HG03196 (cell line): ENCODE results near the gene C2orf69.

ENCODE experiments used
- ATAC-seq: cut with Tn5 transposase; IDR thresholded peaks from one replicate; pipeline ENCODE4 v1.9.1; 2021; ENCODE audit not compliant: unreplicated experiment

C2orf69 gene

GRCh38 chr2:199914372-199914958, 3.4 kb downstream of the C2orf69 start:
- ATAC-seq: no peak

- ATAC-seq: no peak
Observed at GRCh38 chr2:199916980-199917379, 5.9 kb downstream of the C2orf69 start.

- ATAC-seq: no peak
Observed at GRCh38 chr2:199922856-199923255, 11.8 kb downstream of the C2orf69 start.

- ATAC-seq: no peak
Observed at GRCh38 chr2:199923924-199924323, 12.8 kb downstream of the C2orf69 start.

DNA sequence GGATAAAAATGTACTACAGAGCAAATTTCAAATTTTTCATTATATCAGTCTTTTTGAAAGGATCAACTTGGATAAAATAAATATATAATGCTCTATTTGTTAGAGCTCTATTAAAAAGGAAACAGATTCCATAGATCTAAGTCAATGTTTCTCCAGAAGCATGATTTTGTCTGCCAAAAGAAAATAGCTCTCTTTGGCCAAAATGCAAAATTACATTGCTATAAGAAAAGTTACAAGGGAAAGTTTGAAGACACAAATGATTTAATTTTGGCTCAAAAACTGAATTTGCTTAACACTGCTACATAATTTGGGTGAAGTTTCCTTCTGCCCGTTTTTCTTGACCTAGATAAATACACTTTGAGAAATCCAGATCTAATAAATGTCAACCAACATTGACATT, 15.7 kb downstream of the C2orf69 start:
- no peak for ATAC-seq

- no peak for ATAC-seq
Observed at GRCh38 chr2:199928226-199928625, 17.1 kb downstream of the C2orf69 start.

DNA sequence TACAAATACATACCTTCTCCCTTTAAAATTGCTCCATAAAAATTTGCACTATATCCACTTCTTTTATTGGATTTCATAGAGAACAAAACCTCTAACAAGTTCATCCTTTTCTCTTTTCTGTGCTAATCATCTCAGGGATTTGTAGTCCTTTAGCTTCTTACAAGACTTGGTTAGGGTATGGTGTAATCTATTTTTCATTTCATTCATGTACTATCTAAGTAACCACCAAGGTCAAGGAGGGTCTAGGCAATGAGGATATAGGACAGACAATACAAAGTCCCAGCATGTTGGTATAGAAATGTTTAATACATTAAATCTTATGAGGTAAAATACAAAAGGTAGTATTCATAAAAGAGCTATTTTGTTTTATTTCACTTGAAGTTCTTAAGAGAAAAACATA, 17.5 kb downstream of the C2orf69 start:
- no peak for ATAC-seq

- ATAC-seq: no peak
Observed at GRCh38 chr2:199929262-199929661, 18.2 kb downstream of the C2orf69 start.

GRCh38 chr2:199932312-199932855, 21.3 kb downstream of the C2orf69 start:
- ATAC-seq: no peak

GRCh38 chr2:199933466-199933865, 22.4 kb downstream of the C2orf69 start:
- no peak for ATAC-seq

DNA sequence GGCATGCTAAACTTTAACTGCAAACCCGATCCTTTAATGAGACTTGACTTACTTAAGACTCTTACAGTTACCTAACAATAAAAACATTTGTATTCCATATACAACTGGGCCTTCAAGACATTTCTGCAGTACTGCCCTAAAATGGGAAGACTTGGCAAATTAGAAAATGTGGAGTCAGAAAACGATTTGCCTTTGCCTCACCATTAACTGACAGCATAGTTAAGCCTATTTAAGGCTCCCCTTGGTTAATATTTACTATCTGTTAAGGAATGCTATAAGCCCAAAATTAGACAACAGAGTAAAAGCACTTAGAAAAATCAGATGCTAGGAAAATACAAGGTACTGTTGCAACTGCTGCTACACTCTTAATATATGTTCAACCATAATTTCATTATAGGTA, 25.5 kb downstream of the C2orf69 start:
- no peak for ATAC-seq

- ATAC-seq: no peak
Observed at GRCh38 chr2:199940373-199940772, 29.3 kb downstream of the C2orf69 start.

GRCh38 chr2:199943373-199943772, 32.3 kb downstream of the C2orf69 start:
- ATAC-seq: no peak

- ATAC-seq: no peak
Observed at GRCh38 chr2:199946196-199946595, 35.1 kb downstream of the C2orf69 start.

- ATAC-seq: no peak
Observed at GRCh38 chr2:199946836-199947235, 35.7 kb downstream of the C2orf69 start.

DNA sequence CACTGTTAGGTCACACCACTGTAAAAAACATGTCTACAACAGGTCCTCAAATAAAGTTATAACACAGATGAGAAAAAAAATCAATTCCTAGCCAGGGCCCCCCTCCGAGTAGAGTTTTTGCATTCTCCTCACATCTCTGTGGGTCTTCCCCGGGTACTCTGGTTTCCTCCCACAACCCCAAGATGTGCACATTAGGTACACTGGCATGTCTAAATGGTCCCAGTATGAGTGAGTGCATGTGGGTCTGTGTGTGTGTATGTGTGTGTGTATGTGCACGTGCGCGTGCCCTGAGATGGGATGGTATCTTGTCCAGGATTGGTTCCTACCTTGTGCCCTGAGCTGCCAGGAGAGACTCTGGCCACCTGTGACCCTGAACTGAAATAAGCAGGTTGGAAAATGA, 39.3 kb downstream of the C2orf69 start:
- no peak for ATAC-seq

GRCh38 chr2:199951023-199951422, 39.9 kb downstream of the C2orf69 start:
- ATAC-seq: no peak

DNA sequence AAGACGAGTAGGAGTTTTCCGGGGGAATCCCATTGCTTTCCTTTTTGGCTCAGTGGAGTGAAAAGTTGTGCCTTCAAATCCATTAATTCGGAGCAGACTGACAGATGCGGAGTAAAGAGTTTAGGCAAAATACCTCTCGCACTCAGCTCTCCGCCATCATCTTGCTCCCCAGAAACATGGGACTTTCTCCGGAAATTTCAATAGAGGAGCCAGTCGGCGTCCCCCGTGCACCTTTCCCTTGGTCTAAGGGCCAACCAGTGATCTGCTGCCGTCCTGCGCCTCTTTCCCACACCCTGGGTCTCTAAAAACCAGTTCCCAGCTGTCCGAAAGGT, 43.9 kb downstream of the C2orf69 start:
- peak; percentile 36 for ATAC-seq

- ATAC-seq: peak; percentile 86
Observed at GRCh38 chr2:199955339-199956061, 44.4 kb downstream of the C2orf69 start, which contains the start of the genes MAIP1 and TYW5. Gene MAIP1 (plus strand): TSS chr2:199955582. CDS start chr2:199955799, 217 bp downstream. Gene TYW5 (minus strand): TSS chr2:199955491. CDS start chr2:199955470, 21 bp downstream.

- no peak for ATAC-seq
Observed at GRCh38 chr2:199956062-199956380, 44.9 kb downstream of the C2orf69 start.

- ATAC-seq: no peak
Observed at GRCh38 chr2:199958014-199958413, 46.9 kb downstream of the C2orf69 start.

DNA sequence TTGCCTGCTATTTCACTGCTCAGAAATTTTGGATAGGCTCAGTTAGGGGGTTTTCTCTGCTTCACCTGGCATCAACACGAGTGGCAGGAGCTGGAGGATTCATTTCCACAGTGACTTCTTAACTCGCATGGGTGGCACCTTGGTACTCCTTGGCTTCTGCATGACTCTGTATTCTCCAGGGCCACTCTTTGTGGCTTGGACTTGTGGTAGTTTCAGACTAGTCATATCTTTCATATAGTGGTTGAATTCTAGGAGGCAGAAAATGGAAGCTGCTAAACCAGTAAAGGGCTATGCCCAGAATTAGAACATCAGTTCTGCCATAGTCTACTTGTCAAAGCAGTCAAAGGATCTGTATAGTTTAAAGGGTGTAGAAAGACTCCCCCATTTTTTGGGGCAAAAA, 51.1 kb downstream of the C2orf69 start:
- peak; percentile 64 for ATAC-seq

GRCh38 chr2:199966405-199966804, 55.3 kb downstream of the C2orf69 start:
- ATAC-seq: no peak
